HG03139 (cell line): ENCODE results near the gene TIGD2.
"Not testable (repeated sequence)": the region's sequence is repeated elsewhere in the genome, so short reads cannot be mapped to it uniquely, and the experiment has no call there.

ENCODE experiments used
- ATAC-seq: cut with Tn5 transposase; IDR thresholded peaks from one replicate; pipeline ENCODE4 v1.9.1; 2021; ENCODE audit not compliant: unreplicated experiment

TIGD2 gene

DNA sequence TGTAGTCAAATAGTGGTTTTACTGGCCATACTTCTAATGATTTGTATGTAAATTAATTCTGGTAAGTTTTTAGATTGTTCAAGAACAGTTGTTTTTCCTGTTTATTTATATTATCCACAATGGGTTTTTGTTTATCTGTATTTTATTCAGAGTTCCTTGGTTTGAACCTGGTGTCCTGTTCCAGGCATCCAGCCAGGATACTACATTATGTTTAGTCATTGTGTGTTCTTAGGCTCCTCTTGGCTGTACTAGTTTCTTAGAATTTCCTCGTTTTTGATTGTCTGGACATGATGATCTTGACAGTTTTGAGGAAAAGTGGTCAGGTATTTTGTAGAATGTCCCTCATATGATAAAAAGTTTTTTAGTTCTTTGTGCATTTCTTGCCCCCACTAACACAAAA lies 7.8 kb downstream of the TIGD2 start:
- ATAC-seq: no peak

GRCh38 chr4:89119836-89120235 lies 8.5 kb downstream of the TIGD2 start:
- ATAC-seq: no peak

DNA sequence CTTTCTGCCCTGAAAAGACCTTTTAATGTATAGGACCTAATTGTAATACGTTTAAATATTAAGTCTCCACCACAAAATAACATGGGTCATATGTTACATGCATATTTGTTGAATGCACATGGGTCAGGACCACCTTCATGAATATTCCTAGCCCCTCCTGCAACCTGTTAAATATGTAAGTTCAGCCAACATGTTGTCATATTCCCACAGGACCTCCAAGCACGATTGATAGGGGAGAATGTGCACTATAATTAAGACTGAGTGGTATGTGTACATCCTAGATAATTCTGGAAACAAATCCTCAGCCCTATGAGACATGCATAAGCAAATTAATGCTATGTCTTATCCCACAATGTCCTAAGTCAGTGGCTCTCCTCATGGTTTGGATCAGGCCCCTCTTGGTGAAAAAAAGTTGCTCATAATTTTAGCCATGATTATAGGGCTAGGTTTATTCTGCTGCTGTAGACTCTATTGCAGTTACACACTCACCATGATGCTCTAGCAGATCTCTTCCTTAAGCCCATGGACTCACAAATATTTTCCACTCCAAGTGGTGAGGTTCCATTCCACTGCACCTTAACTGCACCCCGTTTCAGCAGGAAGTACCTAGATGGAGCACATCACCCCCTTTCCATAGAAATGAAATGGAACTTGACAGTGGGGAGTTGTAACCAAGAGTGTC lies 10.2 kb downstream of the TIGD2 start:
- ATAC-seq: no peak

DNA sequence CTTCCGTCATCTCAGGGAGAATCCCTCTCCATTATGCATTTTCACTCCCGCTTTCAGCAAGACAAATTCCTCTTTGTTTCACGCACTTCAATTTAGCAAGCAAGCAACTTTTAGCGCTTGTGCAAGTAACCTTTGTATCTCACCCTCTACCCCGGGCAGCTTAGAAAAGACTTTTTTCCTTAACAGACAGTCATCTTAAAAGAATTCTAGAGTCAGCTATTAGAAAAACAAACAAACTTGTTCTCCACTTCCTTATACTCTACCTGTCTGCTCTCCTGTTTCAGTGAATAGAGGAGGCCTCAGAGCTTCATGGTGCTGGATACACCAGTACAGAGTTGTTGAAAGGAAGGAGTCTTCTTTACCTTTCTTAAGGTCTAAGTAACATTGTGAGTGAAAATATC lies 12.1 kb downstream of the TIGD2 start:
- ATAC-seq: no peak

GRCh38 chr4:89125901-89126782 lies 14.8 kb downstream of the TIGD2 start:
- no peak for ATAC-seq

DNA sequence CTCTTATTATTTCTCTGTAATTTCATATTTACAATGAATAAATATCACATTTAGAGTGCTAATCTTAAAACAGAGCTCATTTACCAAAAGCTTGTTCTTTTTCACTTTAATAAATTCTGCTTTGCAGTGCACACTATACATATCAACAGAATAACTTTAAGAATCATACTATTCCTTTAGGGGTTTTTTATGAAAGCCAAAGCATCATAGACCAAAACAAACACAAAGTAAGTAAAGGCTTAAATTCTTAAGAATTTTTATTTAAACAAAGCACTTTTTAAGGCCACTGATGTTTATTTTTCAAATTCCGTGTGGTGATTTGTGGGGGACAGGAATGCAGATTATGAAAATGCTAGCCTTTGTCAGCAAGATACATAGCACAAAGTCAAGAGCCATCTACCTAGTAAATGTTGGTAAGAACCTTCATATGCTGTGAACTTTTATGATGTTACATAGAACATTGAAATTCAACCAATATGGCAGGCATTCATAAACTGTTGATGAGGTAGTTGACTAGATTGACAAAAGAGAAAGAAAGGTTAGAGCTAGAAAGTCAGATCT lies 17.8 kb downstream of the TIGD2 start:
- no peak for ATAC-seq

- ATAC-seq: no peak
Measured at GRCh38 chr4:89134775-89135319, 23.5 kb downstream of the TIGD2 start.

DNA sequence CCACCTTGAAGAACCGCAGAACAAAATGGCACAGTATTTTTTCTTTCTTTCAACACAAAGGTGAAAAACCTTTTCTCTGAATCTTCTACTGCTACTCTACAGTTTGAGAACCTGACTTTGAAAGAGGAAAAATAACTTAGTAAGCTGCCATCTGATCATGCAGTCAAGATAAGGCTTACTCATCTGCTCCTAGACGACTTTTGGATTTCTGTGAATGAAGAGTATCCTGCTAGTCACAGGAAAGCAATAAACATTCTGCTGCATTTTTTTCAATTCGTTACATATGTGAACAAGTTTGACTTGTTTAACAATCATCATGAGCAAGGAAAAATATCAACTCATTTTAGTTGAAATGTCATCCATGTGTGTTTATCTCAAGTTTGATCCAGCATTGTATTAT lies 25.2 kb downstream of the TIGD2 start:
- no peak for ATAC-seq

GRCh38 chr4:89137231-89137630 lies 25.9 kb downstream of the TIGD2 start:
- ATAC-seq: no peak

- ATAC-seq: no peak
Measured at GRCh38 chr4:89137695-89138094, 26.4 kb downstream of the TIGD2 start.

GRCh38 chr4:89140168-89140759 lies 28.9 kb downstream of the TIGD2 start:
- ATAC-seq: no peak

DNA sequence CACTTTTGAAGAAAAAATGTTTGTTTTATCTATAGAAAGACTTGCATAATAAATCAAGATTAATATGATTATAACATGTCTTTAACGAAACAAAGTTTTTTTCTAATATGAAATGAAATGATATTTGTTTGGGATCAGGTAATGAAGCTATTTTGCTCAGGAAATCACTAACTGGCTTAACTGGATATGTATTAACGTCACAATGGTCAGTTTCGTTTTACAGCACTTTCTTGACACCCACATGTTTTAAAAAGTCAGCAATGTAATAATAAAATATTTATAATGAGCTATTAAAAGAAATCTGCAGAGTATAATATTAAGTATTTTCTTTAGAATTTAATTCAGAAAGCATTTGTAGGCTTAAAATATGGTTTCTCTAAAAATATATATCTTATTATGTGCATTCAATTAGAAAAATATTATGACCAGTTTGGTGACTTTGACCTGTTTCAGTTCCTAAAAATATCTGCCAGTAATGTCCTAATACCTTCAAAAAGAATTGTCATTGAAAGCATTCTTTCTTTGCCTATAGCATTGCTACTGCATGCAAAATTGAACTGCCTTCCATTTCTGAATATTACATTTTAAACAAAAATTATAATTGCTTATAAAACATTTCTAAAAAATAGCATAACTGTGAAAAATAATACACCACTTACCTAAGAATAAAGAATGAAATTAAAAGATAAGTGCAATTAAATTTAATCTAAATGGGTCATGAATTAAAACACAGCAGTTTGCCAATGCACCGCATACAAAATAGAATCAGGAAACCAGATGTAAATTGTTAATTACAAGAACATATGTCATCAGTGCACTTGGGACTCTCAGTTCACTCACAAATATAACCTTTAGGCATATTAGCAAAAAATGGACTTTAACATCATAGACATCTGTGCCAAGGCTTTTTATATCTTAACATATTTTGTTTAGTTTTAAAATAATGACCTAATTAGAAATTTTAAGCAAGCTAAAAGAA lies 31.6 kb downstream of the TIGD2 start:
- peak; percentile 86 for ATAC-seq

- ATAC-seq: not testable (repeated sequence)
Measured at GRCh38 chr4:89144652-89145051, 33.3 kb downstream of the TIGD2 start.

DNA sequence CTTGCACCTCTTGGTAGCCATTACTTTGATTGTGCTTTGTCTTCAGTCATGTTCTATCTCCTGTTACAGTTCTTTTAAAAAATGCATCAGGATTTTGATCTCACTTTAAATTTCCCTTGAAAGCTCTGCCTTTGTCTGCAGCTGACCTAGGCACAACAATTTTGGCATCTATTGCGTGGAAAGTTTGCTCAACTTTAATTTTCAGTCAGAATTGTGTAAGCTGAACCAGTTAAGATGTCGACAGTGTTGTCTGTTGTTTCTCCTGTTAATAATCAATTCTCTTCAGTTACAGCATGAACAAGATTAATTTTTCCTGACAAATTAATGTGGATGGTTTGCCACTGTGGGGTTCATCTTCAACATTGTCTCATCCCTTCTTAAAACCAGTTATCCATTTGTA lies 34.9 kb downstream of the TIGD2 start:
- ATAC-seq: no peak

- no peak for ATAC-seq
Measured at GRCh38 chr4:89152972-89153371, 41.6 kb downstream of the TIGD2 start.

GRCh38 chr4:89156174-89156914 lies 45.0 kb downstream of the TIGD2 start:
- ATAC-seq: no peak

DNA sequence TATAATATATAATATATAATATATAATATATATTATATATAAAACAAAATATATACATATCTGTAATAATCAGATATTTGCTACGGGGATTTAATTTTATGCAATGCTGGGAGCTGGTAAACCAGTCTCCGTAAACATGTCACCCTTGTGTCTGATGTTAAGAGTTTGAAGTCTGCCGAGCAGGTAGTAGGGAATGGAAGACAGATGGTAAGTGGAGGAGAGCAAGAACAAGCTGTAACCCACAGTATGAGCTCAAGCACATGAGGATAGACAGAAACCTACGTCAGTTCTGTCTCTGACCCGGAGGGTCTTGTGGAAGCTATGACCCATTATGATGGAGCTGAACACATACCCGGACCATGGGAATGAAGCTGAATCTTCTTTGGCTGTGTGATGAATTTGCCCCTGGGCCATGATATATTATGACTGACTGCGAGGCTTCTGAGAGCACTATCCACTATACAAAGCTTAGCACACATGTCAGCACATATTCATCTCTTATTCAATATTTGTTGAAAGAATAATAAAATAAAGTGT lies 46.2 kb downstream of the TIGD2 start:
- ATAC-seq: no peak

DNA sequence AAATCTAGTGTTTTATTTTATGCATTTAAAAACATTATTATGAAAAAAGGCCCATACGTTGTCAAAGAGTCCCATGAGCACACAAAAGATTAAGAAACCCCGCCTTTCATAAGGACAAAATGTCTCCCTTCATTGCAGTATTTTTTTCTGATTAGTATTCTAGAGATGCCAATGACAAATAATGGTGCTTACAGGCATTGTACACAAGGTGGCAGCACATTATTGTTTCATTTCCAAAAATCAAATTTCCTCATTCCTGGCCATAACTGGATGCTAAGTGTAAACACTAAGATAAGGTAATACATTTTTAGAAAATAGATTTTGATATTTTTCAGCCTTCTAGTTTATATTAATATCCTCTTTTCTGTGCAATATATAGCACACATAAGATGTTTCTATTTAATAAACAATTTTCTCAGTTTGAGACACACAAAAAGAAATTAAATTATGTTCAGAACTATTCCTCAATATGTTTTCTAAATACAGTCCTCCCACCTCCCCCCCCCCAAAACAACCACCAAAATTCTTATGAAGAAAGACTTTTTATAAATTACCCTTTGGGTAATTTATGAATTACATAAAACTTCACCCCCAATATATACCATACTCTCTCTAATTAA lies 47.7 kb downstream of the TIGD2 start:
- no peak for ATAC-seq

- ATAC-seq: no peak
Measured at GRCh38 chr4:89160806-89161205, 49.5 kb downstream of the TIGD2 start.
